Psoas muscle (tissue), 8 donors: ENCODE data around the gene CTSE. TPM values are rescaled to one million over a fixed set of nuclear protein-coding genes. Genes with fewer than 3 reads are reported as not detected.
A peak's percentile ranks its signal among the peaks of the same experiment; 100 is the strongest.

Source experiments
- ATAC-seq, 4 donors: fragments of 200-7000 bp; cut with Tn5 transposase; one replicate each; pipeline ENCODE4 v1.9.1; 2020; ENCODE audit warnings: moderate library complexity in 3 of 4, mild to moderate bottlenecking in 2 of 4
- DNase-seq, 2 donors: peaks; one replicate each; pipeline ENCODE4 v3.0.0-alpha.2; 2020
- H3K27ac ChIP-seq: fragments of 200-600 bp; one replicate; pipeline ENCODE4 v1.8.0; 2022
- H3K27me3 ChIP-seq, 3 donors: fragments of 200-600 bp in 1 of 3; one replicate each; pipeline versions ENCODE4 v1.6.1 to v1.8.0; 2013 to 2022; ENCODE audit warnings: low read length in 2 of 3, mild to moderate bottlenecking in 2 of 3, moderate library complexity in 1 of 3; ENCODE audit not compliant: insufficient read depth in 3 of 3
- H3K36me3 ChIP-seq, 2 donors: fragments of 200-600 bp in 1 of 2; one replicate each; pipeline versions ENCODE4 v1.6.1 to v1.8.0; 2013 to 2022; ENCODE audit warnings: low read depth in 1 of 2, mild to moderate bottlenecking in 1 of 2, moderate library complexity in 1 of 2; ENCODE audit not compliant: insufficient read depth in 1 of 2
- H3K4me1 ChIP-seq: fragments of 200-600 bp; one replicate; pipeline ENCODE4 v1.8.0; 2022
- H3K4me3 ChIP-seq: fragments of 200-600 bp; one replicate; pipeline ENCODE4 v1.8.0; 2022; ENCODE audit warnings: mild to moderate bottlenecking
- H3K9me3 ChIP-seq: fragments of 200-600 bp; one replicate; pipeline ENCODE4 v1.8.0; 2022
- WGBS, 3 donors: extraction: QIAGEN DNeasy Blood & Tissue Kit; methylation state at CpG; one replicate each; pipeline versions ENCODE4 v1.1.6 to v1.1.7; 2013; 5-methylcytosine and 5-hydroxymethylcytosine counted together
- intact Hi-C, 2 donors: fragments of 100-400 bp; cut with DNase I; formaldehyde crosslinking; loops; one replicate each; pipeline versions ENCODE4 v1.11.0 to v1.14.2; 2022
- polyA plus RNA-seq, 3 donors: library from polyadenylated mRNA; stranded (reverse); fragments of 200-250 nt; gene quantifications; one replicate each; pipeline ENCODE4 v1.2.3, GENCODE V29; 2013
- total RNA-seq, 4 donors: library from RNA; stranded (reverse); fragmentation: NEBNext Ultra II Directional in 2 of 4; extraction: Animal tissue kit (Norgen Biotek cat#: 25700) in 2 of 4; gene quantifications; one replicate each; pipeline versions ENCODE4 v1.2.1 to v1.2.4, GENCODE V29; 2021 to 2023
- TF ChIP-seq, protein P1 (sequence below): fragments of 200-600 bp; IDR thresholded peaks from one replicate; pipeline ENCODE4 v1.8.0; 2022; ENCODE audit warnings: antibody characterized with exemption
- donor health status: healthy with polysubstance abuse.
- donor health status: DM: no; HTN: no; CAD: no; lungs with moderate emphysema.
- donor health status: Bipolar disorder and iron deficiency.
- donor health status: healthy.
- donor health status: DM: yes; HTN: yes; CAD: no.
- donor health status: DM: no; HTN: no; CAD: no.
- donor health status: DM: no; HTN: no; CAD: no.
- donor health status: DM: yes; HTN: yes; CAD: no.

Gene CTSE
- total and polyA plus RNA-seq, 7 donors: 0.03 to 0.22 (median 0.20) TPM; not detected in 4

DNA sequence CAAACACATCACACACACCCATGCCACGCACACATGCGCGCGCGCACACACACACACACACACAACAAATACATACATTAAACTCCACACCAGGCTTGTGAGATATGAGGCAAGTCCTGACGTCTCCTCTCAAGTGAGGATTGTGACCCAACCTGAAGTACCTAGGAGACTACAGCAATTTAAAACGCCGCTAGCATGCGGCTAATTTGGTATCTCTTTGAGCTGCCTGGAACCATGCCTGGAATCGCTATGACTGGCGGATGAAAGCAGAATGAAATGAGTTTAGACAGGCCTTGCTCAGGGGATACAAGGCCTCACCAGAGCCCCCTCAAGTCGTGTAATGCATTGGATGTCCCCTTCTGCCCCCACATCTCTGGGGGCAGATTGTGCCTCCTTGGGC is 18.9 kb downstream of the CTSE start:
- Histone ChIP-seq H3K27ac (no peak overlapping the region), H3K4me1 (peaks cover 20% of the 10 kb centered on the region), H3K36me3 (no peaks in the 10 kb centered on the region), H3K4me3 (no peak overlapping the region), H3K27me3 (no peaks in the 10 kb centered on the region), H3K9me3 (no peaks in the 10 kb centered on the region)
- no peak for DNase-seq
- peak in 3 of 4 donors; percentile 25 to 46 (median 28) for ATAC-seq
- WGBS, 3 donors: 65 to 74% (median 74%) methylated on average over 12 of the region's 12 CpGs
- intact Hi-C loops: no loop called here
- TF ChIP-seq, protein P1, sequence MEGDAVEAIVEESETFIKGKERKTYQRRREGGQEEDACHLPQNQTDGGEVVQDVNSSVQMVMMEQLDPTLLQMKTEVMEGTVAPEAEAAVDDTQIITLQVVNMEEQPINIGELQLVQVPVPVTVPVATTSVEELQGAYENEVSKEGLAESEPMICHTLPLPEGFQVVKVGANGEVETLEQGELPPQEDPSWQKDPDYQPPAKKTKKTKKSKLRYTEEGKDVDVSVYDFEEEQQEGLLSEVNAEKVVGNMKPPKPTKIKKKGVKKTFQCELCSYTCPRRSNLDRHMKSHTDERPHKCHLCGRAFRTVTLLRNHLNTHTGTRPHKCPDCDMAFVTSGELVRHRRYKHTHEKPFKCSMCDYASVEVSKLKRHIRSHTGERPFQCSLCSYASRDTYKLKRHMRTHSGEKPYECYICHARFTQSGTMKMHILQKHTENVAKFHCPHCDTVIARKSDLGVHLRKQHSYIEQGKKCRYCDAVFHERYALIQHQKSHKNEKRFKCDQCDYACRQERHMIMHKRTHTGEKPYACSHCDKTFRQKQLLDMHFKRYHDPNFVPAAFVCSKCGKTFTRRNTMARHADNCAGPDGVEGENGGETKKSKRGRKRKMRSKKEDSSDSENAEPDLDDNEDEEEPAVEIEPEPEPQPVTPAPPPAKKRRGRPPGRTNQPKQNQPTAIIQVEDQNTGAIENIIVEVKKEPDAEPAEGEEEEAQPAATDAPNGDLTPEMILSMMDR: no peak

DNA sequence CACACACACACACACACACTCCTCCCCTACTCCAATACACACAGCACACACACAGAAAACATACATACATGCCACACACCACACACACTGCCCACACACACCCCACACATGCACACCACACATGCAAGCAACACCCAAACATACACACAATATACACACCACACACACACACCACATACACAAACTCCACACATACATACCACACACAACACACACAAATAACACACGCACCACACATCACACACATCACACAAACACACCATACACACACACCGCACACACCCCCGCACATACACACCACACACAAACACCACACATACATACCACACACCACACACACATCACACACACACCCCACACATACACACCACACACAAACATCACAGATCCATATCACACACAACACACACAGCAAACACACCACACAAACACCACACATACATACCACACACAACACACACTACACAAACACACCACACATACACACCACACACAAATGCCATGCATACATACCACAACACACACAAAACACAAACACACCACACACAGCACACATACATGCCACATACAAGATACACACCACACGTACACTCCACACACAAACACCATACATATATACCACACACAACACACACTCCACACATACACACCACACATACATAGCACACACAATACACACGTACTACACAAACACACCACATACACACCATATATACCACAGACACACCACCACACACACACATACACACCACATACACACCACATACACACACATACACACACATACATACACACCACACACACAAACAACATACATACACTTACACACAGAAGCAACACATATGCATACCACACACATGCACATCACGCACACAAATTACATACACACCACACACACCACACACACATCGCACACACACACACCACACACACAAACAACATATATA is 19.6 kb downstream of the CTSE start:
- Histone ChIP-seq H3K9me3 (no peaks in the 10 kb centered on the region), H3K27ac (peak overlapping the region; percentile 69), H3K27me3 (no peaks in the 10 kb centered on the region), H3K36me3 (no peaks in the 10 kb centered on the region), H3K4me1 (peaks cover 20% of the 10 kb centered on the region), H3K4me3 (no peak overlapping the region)
- TF ChIP-seq, protein P1: no peak
- DNase-seq (no peak), ATAC-seq (no peak)
- intact Hi-C loops: no loop called here
- WGBS, 3 donors: 96 to 99% (median 99%) methylated on average over 7 of the region's 7 CpGs

DNA sequence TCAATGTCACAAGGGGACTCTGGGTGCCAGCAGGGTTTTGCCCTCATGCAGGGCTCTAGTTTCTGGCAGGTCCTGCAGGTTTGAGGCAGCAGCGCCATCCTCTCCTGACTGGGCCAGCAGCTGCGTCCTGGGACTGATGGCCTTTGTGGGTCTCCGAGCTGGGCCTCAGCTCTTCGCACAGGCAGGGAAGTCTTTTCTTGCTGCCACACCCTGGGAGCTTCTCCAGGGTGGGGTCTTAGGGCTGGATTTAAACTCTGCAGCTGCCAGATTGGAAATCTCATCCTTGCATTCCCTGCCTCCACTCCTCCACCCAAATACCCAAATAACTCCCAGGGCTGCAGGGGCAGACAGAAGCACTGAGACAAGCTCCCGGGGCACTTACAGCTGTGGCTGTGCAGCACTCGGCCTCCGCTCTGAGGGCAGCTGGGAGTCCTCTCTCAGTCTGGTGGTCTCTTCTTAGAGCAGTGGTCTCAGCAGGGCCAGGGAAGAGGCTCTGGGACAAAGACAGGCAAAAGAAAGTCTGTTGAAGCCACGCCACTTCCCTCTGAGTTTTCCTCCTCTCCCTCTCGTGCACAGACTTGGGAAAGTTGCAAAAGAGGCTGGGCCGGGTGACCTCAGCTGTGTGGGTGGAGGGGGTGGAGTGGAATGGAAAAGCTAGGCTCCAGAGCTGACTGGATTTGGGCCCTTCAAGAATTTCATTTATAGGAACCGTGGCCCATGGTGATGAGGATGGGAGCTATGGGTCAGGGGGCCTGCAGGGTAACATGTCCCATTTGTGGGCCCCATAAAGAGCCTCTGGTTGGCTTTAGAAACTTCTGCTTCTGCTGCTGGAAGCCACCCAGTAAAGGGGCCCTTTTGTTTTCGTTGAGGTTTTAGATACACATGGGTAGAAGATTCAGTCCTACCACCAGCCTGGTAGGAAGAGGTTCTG is 20.6 kb downstream of the CTSE start, which contains the start of gene RAB7B:
RAB7B (minus strand) TSS at position 525 of the 931 bp plus-strand sequence. CDS start 9,260 bp downstream, outside the sequence.
- ATAC-seq (peak; percentile 49 to 69 (median 56)), DNase-seq (peak; percentile 65 to 69)
- Histone ChIP-seq H3K4me1 (peaks cover 29% of the 10 kb centered on the region), H3K4me3 (peak within 1 kb of the TSS; percentile 49), H3K27me3 (no peaks in the 10 kb centered on the region), H3K9me3 (no peaks in the 10 kb centered on the region), H3K27ac (peak within 1 kb of the TSS; percentile 69), H3K36me3 (no peaks in the 10 kb centered on the region)
- 17 to 37% (median 33%) methylated on average over 12 of the region's 12 CpGs for WGBS, 3 donors
- intact Hi-C loops: no loop called here
- TF ChIP-seq, protein P1: no peak

- peaks cover 32% of the 10 kb centered on the region for H3K4me1 ChIP-seq
- no peak for DNase-seq
- intact Hi-C loops: no loop called here
- H3K27ac ChIP-seq: peak overlapping the region; percentile 69
- no peaks in the 10 kb centered on the region for H3K36me3 ChIP-seq
- H3K4me3 ChIP-seq: peak overlapping the region; percentile 49
- ATAC-seq: no peak
- TF ChIP-seq, protein P1: no peak
- 86 to 92% (median 91%) methylated on average over 3 of the region's 3 CpGs for WGBS, 3 donors
- no peaks in the 10 kb centered on the region for H3K27me3 ChIP-seq
- H3K9me3 ChIP-seq: no peaks in the 10 kb centered on the region
Measured at GRCh38 chr1:206002160-206002559, 21.5 kb downstream of the CTSE start.
